GM20000 (cell line): Measurements from ENCODE around the gene MRPS31.

ENCODE experiments used
- DNase-seq: peaks from one replicate; pipeline ENCODE4 v3.0.0; 2012; ENCODE audit warnings: low spot score
- TF ChIP-seq, protein P1 (sequence below): IDR thresholded peaks from 2 replicates; pipeline ENCODE4 v1.5.1; 2012; ENCODE audit warnings: mild to moderate bottlenecking, control low read depth; ENCODE audit errors: extremely low read depth, missing control alignments

Gene MRPS31

DNA sequence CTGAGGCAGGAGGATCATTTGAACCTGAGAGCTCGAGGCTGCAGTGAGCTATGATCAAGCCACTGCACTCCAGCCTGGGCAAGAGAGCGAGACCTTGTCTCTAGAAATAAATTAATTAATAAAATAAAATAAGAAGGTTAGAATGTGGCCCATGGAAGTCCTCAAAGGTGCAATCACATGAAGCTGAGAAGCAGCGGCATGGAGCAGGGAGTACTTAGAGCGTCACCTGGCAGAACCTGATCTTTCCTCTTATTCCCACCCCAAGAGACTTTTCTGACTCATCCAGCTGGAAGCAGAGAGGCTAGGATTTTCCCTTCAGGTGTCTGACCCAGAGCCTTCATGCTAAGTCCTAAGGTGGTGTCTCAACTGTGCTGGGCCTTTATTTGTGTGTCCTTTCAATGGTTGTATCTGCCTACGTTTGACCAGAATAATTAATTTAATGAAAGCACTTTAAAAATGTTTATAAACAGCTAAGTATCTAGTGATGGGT, 8.9 kb upstream of the MRPS31 start:
- DNase-seq, result no peak
- TF ChIP-seq, protein P1, sequence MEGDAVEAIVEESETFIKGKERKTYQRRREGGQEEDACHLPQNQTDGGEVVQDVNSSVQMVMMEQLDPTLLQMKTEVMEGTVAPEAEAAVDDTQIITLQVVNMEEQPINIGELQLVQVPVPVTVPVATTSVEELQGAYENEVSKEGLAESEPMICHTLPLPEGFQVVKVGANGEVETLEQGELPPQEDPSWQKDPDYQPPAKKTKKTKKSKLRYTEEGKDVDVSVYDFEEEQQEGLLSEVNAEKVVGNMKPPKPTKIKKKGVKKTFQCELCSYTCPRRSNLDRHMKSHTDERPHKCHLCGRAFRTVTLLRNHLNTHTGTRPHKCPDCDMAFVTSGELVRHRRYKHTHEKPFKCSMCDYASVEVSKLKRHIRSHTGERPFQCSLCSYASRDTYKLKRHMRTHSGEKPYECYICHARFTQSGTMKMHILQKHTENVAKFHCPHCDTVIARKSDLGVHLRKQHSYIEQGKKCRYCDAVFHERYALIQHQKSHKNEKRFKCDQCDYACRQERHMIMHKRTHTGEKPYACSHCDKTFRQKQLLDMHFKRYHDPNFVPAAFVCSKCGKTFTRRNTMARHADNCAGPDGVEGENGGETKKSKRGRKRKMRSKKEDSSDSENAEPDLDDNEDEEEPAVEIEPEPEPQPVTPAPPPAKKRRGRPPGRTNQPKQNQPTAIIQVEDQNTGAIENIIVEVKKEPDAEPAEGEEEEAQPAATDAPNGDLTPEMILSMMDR, result no peak

DNA sequence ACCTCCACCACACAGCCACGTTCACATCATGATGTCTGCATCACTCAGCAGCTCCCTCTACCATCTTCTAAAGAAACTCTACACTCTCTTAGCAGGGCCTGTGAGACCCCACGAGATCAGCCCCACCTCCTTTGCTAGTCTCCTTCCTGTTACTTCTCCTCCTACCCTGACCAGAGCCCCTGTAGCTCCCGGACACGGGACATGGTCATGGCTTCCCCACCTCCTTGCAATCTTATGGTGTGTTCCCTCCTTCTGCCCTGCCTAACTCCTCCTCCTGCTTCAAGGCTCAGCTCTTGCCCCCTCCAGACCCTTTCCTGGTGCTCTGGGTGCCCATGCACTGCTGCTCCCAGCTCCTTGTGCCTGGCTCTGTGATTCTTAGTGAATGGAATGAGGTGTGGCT, 8.1 kb upstream of the MRPS31 start:
- TF ChIP-seq, protein P1, result no peak
- no peak for DNase-seq

DNA sequence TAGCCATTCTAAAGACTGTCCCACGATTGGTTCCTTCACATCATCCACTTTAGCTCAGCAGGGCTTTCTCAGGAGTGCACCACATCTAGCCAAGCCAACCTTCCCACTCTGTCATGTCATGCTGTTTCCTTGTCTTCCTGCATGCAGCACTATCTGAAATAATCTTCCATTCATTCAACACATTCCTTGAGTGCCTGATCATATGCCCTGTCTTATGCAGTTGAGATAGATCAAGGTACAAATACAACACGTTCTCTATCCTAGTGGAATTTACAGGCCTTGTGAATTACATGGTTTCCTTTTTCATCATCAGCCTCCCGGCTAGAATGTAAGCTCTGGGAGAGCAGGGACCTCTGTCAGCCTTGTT, 6.8 kb upstream of the MRPS31 start:
- no peak for DNase-seq
- TF ChIP-seq, protein P1, result no peak

DNA sequence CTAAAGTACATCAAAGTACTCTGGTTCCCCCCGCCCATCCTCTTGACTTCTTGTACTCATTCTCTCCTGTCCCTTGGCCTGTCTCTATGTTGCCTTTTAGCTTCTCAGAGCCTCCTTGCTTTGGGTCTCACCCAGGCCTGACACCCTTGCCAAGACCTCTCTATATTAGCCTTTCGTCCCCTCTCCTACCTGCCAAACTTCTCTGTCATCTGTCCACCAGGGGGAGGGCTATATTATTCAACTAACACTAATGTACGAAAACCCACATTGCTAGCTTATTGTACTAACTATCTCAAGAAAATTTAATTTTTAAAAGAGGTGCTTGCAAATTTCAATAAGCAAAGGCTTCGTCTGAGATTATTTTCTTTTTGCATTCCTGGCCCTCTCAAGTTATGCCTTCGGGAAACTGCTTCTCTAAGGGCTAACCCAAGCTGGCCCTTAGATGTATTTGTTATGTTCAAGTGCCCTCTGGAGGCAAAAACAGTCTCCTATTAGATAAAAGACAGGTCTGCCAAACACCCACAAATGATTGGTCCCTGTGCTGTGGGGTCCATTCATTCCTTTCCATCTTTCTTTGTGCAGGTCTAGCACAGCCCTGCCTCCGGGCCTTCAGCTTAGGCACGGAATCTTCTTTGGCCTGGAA, 6.3 kb upstream of the MRPS31 start:
- peak; percentile 61 for DNase-seq

DNA sequence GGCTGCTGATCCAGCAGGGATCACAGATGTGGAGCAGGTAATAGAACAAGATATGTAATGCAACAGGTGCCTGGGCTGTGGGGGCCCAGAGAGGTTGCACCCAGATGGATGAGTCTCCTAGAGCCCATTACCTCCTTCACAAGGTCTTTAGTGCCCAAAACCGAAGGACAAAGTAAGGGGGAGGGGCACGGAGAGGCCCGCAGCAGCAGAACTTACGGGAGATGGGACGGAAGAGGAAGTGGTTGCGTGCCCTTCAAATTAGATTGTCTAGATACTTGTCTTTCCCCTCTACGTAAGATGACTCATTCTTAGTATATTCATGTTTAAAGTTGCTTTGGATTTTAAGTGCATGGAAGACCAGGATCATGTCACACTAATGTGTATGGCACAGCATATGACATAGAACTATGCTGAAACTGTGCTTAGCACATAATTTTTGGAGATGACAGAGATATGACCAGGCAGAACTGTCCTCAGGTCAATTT, 5.7 kb upstream of the MRPS31 start:
- TF ChIP-seq, protein P1, result no peak
- DNase-seq, result peak; percentile 34

More for the DNA sequence above, 6.3 kb upstream of the MRPS31 start:
- TF ChIP-seq, protein P1, result peak; percentile 58

DNA sequence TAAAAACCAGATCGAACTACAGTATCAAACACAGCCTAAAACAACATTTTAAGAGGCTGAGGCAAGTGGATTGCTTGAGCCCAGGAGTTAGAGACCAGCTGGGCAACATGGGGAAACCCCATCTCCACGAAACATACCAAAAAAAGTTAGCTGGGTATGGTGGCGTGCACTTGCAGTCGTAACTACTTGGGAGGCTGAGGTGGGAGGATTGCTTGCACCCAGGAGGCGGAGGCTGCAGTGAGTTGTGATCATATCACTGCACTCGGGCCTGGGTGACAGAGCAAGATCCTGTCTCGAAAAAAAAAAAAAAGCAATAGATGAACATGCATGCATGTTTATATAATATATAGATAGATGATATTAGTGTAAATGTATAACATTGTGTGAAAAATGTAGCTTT, 5.2 kb upstream of the MRPS31 start:
- DNase-seq, result no peak
- TF ChIP-seq, protein P1, result no peak

DNA sequence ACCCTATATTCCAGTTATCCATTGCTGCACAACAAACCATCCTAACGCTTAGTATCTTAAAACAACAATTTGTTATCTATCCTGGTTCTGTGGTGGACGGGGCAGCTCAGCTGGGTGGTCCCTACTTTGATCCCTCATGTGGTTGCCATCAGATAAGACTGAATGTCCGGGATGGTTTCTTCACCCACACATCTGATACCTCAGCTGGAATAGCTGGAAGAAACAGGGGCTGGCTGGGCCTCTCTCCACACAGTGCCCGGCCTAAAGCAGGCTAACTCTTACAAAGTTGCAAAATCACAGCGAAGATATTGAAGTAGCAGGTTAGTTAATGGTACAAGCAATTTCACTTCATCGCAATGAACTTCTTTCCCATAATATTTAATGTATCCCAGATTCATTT, 3.7 kb upstream of the MRPS31 start:
- no peak for DNase-seq
- TF ChIP-seq, protein P1, result no peak
